B cell (primary cell): ENCODE data around the gene FAM9B. TPM values are rescaled to one million over a fixed set of nuclear protein-coding genes. Genes with fewer than 3 reads are reported as not detected.

ENCODE experiments used
- ATAC-seq: fragments of 200-7000 bp; cut with Tn5 transposase; one replicate; pipeline ENCODE4 v1.10.0; 2021; ENCODE audit warnings: low read depth, mild to moderate bottlenecking, moderate number of reproducible peaks, moderate library complexity
- CTCF ChIA-PET: fragments of 350-600 bp; sonication (Branson Sonifier 250); formaldehyde crosslinking; loops from one replicate; lab custom pipeline; 2021; ENCODE audit warnings: antibody characterized with exemption, inconsistent platforms; lab: Charles Lee
- POLR2A ChIA-PET: fragments of 350-600 bp; sonication (Branson Sonifier 250); formaldehyde crosslinking; loops from one replicate; lab custom pipeline; 2021; ENCODE audit warnings: antibody characterized with exemption; lab: Charles Lee
- DNase-seq: peaks from one replicate; pipeline ENCODE4 v3.0.0; 2013
- H2AFZ ChIP-seq: 2 replicates; pipeline ENCODE4 v1.6.1; 2012; ENCODE audit warnings: mild to moderate bottlenecking, low read depth, low read length; ENCODE audit not compliant: insufficient read depth, poor library complexity, severe bottlenecking
- H3K27ac ChIP-seq, 2 donors: 1 replicate in 1 of 2; 2 replicates in 1 of 2; pipeline ENCODE4 v1.5.1; 2012 to 2013; ENCODE audit warnings: low read length in 2 of 2, mild to moderate bottlenecking in 2 of 2, moderate library complexity in 1 of 2
- H3K27me3 ChIP-seq, 4 experiments: fragments of 200-600 bp in 1 of 4; sonication (generic) in 1 of 4; replicated peaks in 1 of 4; 1 replicate in 2 of 4; 2 replicates in 2 of 4; pipeline versions ENCODE4 v1.6.1 to v1.7.0; 2013 to 2016; ENCODE audit warnings: low read length in 3 of 4, mild to moderate bottlenecking in 2 of 4, mixed read lengths in 1 of 4, moderate library complexity in 1 of 4; ENCODE audit not compliant: insufficient read depth in 4 of 4, control insufficient read depth in 3 of 4; ENCODE audit errors: control extremely low read depth in 1 of 4
- H3K36me3 ChIP-seq, 2 experiments: replicated peaks in 1 of 2; 1 replicate in 1 of 2; 2 replicates in 1 of 2; pipeline versions ENCODE4 v1.6.1 to v1.7.1; 2013; ENCODE audit warnings: low read length in 1 of 2; ENCODE audit not compliant: insufficient read depth in 2 of 2, control insufficient read depth in 1 of 2; ENCODE audit errors: control extremely low read depth in 1 of 2, extremely low read depth in 1 of 2
- H3K4me1 ChIP-seq, 2 donors: fragments of 200-600 bp in 1 of 2; sonication (generic) in 1 of 2; 1 replicate in 1 of 2; 2 replicates in 1 of 2; pipeline versions ENCODE4 v1.5.1 to v1.6.1; 2013 to 2017; ENCODE audit warnings: low read length in 2 of 2; ENCODE audit not compliant: control insufficient read depth in 2 of 2, insufficient read depth in 2 of 2
- H3K4me2 ChIP-seq: replicated peaks from 2 replicates; pipeline ENCODE3; 2012; ENCODE audit warnings: mild to moderate bottlenecking, low read depth, low read length; ENCODE audit not compliant: poor library complexity, severe bottlenecking
- H3K4me3 ChIP-seq, 5 experiments: fragments of 200-600 bp in 1 of 5; sonication (generic) in 1 of 5; 1 replicate in 3 of 5; 2 replicates in 2 of 5; pipeline versions ENCODE4 v1.5.1 to v1.7.0; 2011 to 2016; ENCODE audit warnings: low read length in 4 of 5, mild to moderate bottlenecking in 4 of 5, low read depth in 2 of 5, control low read depth in 1 of 5, moderate library complexity in 1 of 5; ENCODE audit not compliant: insufficient read depth in 1 of 5; ENCODE audit errors: control extremely low read depth in 1 of 5, extremely low read depth in 1 of 5
- H3K79me2 ChIP-seq: fragments of 200-600 bp; sonication (generic); one replicate; pipeline ENCODE4 v1.6.0; 2016; ENCODE audit warnings: low read length; ENCODE audit not compliant: control insufficient read depth, insufficient read depth
- H3K9ac ChIP-seq: fragments of 200-600 bp; sonication (generic); 2 replicates; pipeline ENCODE4 v1.6.1; 2017; ENCODE audit warnings: mild to moderate bottlenecking, low read length, moderate library complexity
- H3K9me3 ChIP-seq, 3 donors: one replicate each; pipeline versions ENCODE4 v1.6.1 to v1.7.1; 2013; ENCODE audit warnings: low read length in 2 of 3; ENCODE audit not compliant: control insufficient read depth in 2 of 3, insufficient read depth in 1 of 3; ENCODE audit errors: control extremely low read depth in 1 of 3
- H4K20me1 ChIP-seq: 2 replicates; pipeline ENCODE4 v1.6.0; 2012; ENCODE audit warnings: mild to moderate bottlenecking, low read length; ENCODE audit not compliant: insufficient read depth, control insufficient read depth, poor library complexity, severe bottlenecking
- H3K27ac Mint-ChIP-seq: one replicate; pipeline ENCODE4 v1.8.0; 2021; ENCODE audit warnings: mixed read lengths
- H3K27me3 Mint-ChIP-seq: one replicate; pipeline ENCODE4 v1.8.0; 2021; ENCODE audit warnings: mixed read lengths
- H3K4me1 Mint-ChIP-seq: one replicate; pipeline ENCODE4 v1.8.0; 2021; ENCODE audit warnings: mixed read lengths
- H3K4me3 Mint-ChIP-seq: one replicate; pipeline ENCODE4 v1.8.0; 2021; ENCODE audit warnings: mixed read lengths
- H3K9me3 Mint-ChIP-seq: one replicate; pipeline ENCODE4 v1.8.0; 2022; ENCODE audit warnings: mixed read lengths; ENCODE audit not compliant: insufficient read depth
- EZH2 ChIP-seq: IDR thresholded peaks from 2 replicates; pipeline ENCODE4 v1.6.1; 2012; ENCODE audit warnings: borderline replicate concordance, low read depth, mild to moderate bottlenecking, moderate library complexity, low read length; ENCODE audit not compliant: insufficient read depth, poor library complexity, severe bottlenecking
- WGBS: methylation state at CpG from one replicate; pipeline ENCODE4 v1.1.5; 2013; ENCODE audit warnings: missing lambda C conversion rate; ENCODE audit not compliant: insufficient coverage; 5-methylcytosine and 5-hydroxymethylcytosine counted together
- intact Hi-C: fragments of 100-400 bp; cut with micrococcal nuclease; formaldehyde crosslinking; loops from one replicate; pipeline ENCODE4 v1.10.0; 2022
- polyA plus RNA-seq: library from polyadenylated mRNA; depleted of rRNA; stranded (reverse); fragments of >200 nt; gene quantifications from 2 replicates; pipeline ENCODE4 v1.2.3, GENCODE V29; 2012
- total RNA-seq, 2 donors: library from RNA; stranded (reverse); fragments of 120-200 nt in 1 of 2; gene quantifications; 1 replicate in 1 of 2; 2 replicates in 1 of 2; pipeline versions ENCODE4 v1.2.3 to v1.2.4, GENCODE V29; 2013 to 2022
- TF ChIP-seq, protein P1 (sequence below): fragments of 200-600 bp; IDR thresholded peaks from one replicate; pipeline ENCODE4 v1.8.0; 2022; ENCODE audit warnings: antibody characterized with exemption, mild to moderate bottlenecking

Gene FAM9B
- total and polyA plus RNA-seq, 2 donors (not counting 1 experiment from before 2014, with no cell fraction given) = not detected

DNA sequence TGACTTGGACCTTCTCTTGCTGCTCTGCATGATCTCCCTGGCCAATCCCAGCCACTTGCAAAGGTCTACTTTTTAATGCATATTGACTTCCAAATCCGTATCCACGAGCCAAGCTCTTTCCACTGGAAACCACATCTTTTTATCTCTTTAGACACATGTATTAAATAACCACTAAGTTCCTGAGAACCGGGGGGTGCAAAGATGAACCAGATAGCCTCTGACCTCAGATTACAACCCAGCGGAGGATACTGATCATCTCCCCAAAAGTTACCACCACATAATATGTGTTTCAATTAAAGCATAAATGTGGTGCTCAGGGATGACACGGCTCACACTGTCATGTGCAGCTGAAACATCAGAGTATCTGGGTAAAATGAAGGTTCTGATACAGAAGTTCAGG is 40.4 kb upstream of the FAM9B start:
- no peak for ATAC-seq
- TF ChIP-seq, protein P1, sequence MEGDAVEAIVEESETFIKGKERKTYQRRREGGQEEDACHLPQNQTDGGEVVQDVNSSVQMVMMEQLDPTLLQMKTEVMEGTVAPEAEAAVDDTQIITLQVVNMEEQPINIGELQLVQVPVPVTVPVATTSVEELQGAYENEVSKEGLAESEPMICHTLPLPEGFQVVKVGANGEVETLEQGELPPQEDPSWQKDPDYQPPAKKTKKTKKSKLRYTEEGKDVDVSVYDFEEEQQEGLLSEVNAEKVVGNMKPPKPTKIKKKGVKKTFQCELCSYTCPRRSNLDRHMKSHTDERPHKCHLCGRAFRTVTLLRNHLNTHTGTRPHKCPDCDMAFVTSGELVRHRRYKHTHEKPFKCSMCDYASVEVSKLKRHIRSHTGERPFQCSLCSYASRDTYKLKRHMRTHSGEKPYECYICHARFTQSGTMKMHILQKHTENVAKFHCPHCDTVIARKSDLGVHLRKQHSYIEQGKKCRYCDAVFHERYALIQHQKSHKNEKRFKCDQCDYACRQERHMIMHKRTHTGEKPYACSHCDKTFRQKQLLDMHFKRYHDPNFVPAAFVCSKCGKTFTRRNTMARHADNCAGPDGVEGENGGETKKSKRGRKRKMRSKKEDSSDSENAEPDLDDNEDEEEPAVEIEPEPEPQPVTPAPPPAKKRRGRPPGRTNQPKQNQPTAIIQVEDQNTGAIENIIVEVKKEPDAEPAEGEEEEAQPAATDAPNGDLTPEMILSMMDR = no peak
- TF ChIP-seq EZH2 = no peak
- Mint-ChIP-seq H3K27ac (no peak overlapping the region), H3K4me1 (no peaks in the 10 kb centered on the region), H3K27me3 (peaks cover 14% of the 10 kb centered on the region), H3K9me3 (no peaks in the 10 kb centered on the region), H3K4me3 (no peak overlapping the region)
- no peak overlapping the region for H3K4me2 ChIP-seq
- H3K4me3 ChIP-seq = no peak overlapping the region
- WGBS = 83% methylated on average over 1 of the region's 5 CpGs
- ChIA-PET CTCF (no interaction called here), POLR2A (no interaction called here)
- H3K9ac ChIP-seq = no peak overlapping the region
- H3K4me1 ChIP-seq = no peaks in the 10 kb centered on the region
- H3K36me3 ChIP-seq = no peaks in the 10 kb centered on the region
- no peaks in the 10 kb centered on the region for H3K9me3 ChIP-seq
- no peak overlapping the region for H2AFZ ChIP-seq
- H4K20me1 ChIP-seq = no peaks in the 10 kb centered on the region
- H3K27me3 ChIP-seq = peaks cover 0 to 2% (median 0%) of the 10 kb centered on the region in 4 experiments
- no peak for DNase-seq
- no peak overlapping the region for H3K27ac ChIP-seq
- intact Hi-C loops = no loop called here
- no peaks in the 10 kb centered on the region for H3K79me2 ChIP-seq

DNA sequence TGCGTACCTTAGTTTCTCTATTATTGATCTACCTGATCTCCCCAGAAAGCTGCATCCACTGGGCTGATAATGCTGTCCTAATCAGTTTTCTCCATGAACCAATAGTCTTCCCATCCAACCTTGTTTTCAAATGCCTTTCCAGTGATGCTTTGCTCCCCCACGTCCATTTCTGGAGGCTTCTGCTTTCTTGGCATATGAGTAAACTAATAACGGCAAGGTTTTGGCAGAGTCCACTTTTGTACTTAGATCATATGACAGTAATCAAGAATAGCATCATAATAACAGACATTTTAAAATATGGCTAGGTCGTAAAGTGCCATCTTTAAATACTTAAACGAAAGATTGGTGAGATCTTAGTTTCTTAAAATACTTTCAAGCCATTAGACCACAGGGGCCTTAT is 38.4 kb upstream of the FAM9B start:
- Histone ChIP-seq H3K4me3 (no peak overlapping the region), H4K20me1 (no peaks in the 10 kb centered on the region), H3K27ac (no peak overlapping the region), H3K9me3 (no peaks in the 10 kb centered on the region), H3K9ac (no peak overlapping the region), H3K27me3 (no peaks in the 10 kb centered on the region), H2AFZ (no peak overlapping the region), H3K4me1 (no peaks in the 10 kb centered on the region), H3K36me3 (no peaks in the 10 kb centered on the region), H3K4me2 (no peak overlapping the region), H3K79me2 (no peaks in the 10 kb centered on the region)
- POLR2A ChIA-PET = no interaction called here
- Mint-ChIP-seq H3K4me3 (no peak overlapping the region), H3K9me3 (no peaks in the 10 kb centered on the region), H3K27me3 (peaks cover 14% of the 10 kb centered on the region), H3K27ac (no peak overlapping the region), H3K4me1 (no peaks in the 10 kb centered on the region)
- DNase-seq (no peak), ATAC-seq (no peak)
- 100% methylated on average over 1 of the region's 5 CpGs for WGBS
- TF ChIP-seq, protein P1 = no peak
- TF ChIP-seq EZH2 = no peak
- intact Hi-C loops = no loop called here
- CTCF ChIA-PET = no interaction called here
